GM19463 (cell line): ENCODE data around the gene TNK2.
A peak's percentile ranks its signal among the peaks of the same experiment; 100 is the strongest.
"Not testable (repeated sequence)": the region's sequence is repeated elsewhere in the genome, so short reads cannot be mapped to it uniquely, and the experiment has no call there.

ENCODE experiments used
- ATAC-seq: cut with Tn5 transposase; IDR thresholded peaks from one replicate; pipeline ENCODE4 v1.9.1; 2021; ENCODE audit warnings: mild to moderate bottlenecking, moderate library complexity; ENCODE audit not compliant: unreplicated experiment

TNK2 gene

DNA sequence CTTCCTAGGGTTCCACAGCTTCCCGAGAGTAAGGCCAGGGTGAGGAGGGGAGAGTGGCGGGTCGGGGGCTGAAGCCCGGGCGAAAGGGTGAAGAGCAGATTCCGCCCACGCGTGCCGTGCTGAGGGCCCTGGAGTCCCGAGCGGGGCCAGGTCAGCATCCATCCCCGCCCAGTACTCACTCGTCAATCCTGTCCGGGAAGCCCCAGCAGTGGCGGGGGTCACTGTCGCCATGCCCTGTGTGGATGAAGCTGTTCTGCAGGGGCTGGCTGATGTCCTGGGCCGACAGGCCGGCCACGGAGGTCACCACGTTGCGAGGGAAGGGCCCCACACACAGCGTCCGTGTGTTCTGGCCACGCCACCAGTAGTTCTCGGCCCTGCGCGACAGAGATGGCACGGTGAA is 36.3 kb downstream of the TNK2 start:
- no peak for ATAC-seq

DNA sequence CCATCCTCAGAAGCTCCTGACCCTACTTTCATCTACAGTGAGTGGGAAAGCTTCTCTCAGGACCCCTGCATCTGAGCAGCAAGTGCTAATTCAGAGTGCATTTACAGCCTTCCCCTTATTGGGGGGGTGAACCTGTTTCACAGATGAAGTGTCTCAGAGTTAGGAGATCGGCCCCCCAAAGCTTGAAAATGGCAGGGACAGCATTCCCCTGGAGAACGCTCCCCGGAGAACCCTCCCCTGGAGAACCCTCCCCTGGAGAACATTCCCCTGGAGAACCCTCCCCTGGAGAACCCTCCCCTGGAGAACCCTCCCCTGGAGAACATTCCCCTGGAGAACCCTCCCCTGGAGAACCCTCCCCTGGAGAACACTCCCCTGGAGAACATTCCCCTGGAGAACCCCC is 36.7 kb downstream of the TNK2 start:
- ATAC-seq, result not testable (repeated sequence)

DNA sequence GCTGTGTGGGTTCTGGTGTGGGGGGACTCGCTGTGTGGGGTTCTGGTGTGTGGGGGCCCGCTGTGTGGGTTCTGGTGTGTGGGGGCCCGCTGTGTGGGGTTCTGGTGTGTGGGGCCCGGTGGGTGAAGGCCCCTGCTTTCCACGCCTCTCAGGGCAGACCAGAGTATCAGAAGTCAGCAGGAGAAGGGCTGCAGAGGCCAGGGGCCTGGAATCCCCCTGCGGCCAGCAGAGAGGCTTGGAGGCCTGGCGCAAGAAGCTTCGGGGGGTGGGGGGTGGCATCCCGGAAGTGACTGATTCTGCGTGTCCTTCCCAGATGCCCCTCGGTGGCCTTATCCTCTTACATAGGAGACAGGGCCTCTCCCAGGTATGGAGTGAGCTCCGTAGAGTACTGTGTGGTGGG is 37.4 kb downstream of the TNK2 start:
- no peak for ATAC-seq

DNA sequence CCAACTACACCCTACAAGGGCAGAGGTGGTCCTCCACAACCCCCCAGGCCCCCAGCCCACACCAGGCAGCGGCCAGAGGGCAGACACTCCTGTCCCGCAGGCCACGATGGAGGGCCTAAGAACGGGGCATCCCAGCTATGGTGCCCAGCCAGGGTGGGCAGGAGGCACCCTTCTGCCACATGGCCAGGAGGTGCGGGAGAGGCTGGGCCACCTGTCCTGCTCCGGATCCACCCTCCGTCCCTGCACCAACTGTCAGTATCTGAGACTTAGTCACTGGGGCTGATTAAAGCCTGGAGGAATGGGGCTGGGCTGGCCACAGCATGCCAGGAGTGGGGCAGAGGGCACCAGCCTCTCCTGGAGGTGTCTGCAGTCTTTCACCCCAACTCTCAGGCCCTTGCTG is 37.9 kb downstream of the TNK2 start:
- no peak for ATAC-seq

DNA sequence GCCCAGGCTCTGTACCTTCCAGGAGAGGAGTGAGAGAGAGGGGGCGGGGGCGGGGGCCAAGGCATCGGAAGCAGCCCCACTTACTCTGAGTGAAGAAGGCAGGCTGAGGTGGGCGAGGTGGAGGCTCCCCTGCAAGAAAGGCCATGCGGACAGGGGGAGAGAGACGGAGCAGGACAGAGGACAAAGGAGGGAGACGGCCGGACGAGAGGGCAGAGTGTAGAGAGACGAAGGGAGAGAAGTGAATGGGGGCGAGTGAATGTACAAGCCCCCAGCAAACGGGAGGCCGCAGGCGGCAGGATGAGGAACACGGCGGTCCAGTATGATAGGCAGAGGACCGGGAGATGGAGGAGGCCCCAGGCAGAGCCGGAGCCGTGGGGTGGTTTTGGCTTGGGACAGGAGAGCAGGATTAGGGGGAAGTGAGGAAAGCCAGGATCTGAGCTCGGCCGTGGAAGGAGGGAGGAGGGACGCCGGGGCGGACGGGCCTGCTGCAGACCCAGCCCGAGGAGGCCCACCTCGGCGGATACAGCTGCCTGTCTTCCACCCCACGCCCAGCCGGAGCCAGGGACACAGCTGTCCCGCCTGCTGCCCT is 38.8 kb downstream of the TNK2 start:
- no peak for ATAC-seq

DNA sequence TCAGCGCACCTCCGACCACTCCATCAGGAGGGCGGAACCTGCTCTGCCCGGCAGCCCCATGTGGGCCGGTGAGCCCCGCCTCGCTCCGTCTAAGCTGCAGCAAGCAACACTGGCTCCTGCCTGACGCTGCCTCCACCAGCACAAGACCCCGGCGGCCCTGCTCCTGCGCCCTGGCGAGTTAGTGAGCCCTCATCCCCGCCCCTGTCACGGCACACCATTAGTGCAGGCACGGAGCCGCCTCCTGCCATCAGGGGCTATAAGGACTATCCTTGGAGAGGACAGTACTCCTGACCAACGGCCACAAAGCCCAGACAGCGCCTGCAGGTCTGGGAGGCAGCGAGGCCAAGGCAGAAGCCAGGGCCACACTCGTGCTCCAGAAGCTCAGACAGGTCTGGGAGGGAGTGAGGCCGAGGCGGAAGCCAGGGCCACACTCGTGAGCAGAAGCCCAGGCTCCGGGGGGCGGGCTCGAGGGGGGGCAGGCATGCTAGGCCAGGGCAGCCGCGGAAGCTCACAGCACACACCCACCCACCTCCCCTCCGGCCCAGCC is 39.4 kb downstream of the TNK2 start:
- ATAC-seq, result no peak

DNA sequence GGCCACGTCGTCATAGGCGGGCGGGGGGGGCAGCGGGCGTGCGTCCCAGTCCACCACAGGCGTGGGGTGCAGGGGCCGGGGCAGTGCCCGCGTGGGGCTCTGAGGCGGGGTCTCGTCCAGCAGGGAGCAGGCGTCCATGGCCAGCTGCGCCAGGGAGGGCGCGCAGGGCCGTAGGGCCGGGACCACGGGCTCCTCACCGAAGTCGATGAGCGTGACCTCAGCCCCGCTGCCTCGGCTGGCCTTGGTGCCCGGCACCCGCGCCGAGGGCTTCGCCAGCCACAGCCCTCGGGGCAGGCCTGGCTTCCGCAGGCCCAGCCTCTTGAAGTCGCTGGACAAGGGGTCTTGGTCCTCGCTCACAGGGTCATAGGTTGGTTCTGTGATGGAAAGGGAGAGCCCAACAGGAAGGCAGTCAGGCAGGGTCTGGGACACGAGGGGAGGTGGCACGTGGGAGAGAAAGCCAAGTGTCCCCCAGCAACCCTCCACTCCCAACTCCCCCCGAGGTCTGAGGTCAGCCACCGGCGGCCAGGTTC is 40.0 kb downstream of the TNK2 start:
- ATAC-seq, result no peak

DNA sequence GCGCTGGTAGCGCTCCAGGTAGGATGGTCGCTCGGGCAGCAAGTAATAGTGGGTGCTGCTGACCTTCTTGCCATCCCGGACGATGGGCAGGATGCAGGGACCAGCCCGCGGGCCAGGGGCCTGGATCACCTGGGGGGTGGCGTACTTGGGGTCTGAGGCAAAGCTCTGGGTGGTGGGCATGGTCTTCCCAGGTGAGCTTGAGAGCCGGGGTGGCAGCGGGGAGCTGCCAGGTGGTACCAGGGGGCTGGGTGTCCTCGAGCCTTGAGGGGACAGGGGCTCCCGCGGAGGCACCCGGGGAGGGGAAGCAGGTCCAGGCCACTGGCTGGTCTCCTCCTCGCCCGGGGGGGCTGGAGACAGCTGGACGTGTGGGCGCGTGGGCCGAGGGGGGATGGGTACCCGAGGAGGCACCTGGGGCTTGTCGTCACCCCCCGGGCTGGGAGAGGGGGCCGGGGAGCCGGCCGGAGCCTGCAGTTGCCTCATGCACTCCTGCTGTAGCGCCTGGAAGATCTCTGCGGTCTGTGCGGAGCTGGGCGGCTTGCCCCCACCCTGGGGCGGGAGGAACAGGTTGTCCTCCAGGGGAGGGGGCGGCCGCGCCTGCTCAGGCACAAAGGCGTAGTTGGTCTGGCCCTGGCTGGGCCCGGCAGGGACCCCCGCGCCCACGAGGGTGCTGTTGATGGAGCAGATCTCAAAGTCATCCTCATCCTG is 40.6 kb downstream of the TNK2 start:
- ATAC-seq, result no peak

DNA sequence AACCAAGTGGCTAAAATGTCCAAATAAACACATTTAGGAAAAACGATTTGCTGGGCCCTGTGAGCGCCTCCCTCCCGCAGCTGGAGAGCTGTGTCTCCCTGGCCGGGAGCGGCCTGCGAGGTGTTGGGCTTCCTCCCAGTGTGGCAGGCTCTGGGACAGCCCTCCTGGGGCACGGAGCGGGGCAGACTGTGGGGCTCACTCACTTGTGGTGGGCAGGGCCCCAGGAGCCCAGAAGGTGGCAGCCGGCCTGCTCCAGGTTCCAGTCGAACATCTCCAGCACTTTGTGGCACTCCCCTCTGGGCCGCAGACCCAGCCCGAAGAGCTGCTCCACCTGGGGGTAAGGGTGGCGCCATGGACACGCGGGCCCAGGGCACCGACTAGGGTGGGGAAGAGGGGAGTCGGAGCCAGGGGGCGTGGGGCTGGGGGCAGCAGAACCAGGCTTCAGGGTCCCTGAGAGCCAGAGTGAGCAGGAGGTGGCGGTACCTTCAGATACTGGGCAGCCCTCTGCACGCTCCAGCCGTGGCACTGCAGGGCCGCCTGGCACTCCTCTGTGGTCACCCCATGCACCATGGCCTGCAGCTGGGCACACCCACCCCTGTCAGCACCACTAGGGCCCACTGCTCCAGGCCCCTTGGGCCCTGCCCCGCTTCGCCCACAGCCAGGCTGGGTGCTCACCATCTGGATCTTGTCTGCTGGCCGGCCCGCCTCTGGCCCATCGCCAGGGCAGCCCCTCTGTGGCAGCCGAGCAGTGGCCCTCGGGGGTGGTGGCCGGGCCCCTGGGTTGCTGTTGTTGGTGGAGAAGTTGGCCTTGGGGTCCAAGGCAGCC is 41.5 kb downstream of the TNK2 start:
- no peak for ATAC-seq

DNA sequence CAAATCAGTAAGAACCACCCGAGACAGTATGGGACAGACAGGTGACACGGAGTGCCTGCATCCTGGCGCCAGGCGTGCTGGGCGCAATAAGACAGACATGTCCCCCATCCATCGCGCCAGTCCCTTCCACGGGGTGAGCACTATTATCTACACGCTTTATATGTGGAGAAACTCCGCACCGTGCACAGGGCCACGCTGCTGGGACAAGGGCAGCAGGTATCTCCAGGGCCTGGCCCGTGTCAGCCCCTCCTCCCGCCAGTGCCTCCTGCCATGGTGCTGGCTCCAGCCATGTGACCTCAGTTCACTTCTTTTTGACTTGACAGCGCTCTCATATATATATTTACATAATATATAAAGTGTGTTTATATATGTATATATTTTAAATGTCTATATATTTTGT is 42.6 kb downstream of the TNK2 start:
- ATAC-seq, result no peak

DNA sequence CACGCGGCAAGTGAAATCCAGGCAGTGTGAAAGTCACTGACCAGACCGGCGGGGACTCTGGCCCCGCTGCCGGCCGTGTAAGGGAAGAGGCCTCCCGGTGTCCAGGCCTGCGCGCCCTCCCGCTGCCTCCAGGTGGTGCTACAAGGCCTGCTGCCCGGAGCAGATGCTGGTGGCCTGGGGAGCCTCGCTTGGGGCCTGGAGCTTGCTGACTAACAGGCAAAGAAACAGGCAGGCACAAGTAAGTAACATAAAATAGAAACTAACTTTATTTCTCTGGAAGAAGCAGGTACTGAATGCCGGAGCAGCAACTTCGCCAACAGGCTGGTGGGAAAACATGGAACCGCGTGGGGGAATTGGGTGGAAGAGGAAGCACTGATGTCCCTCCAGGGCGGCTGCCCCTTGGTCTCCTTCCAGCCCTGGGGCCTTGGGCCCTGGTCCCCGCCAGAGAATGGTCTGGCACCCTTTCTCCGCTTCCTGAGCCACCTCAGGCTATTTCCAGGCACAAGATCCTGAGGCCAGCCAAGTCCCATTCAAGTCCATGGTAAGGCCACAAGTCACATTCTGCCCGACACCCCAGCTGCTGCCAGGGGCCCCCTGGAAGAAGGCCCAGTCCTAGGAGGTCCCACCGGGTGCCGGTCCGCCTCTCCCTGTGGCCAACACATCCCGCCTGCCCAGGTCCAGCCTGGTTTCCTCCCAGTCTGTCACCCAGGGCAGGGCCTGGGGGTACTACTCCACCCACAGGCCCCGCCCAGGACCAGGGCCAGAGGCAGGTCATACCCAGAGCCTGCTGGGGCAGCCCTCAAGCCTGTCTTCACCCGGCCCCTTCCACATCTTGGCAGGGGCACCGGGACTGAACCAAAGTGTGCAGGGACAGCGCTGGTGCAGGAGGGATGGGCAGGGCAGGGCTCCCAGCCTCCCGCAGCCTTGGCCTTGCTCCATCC is 45.0 kb downstream of the TNK2 start:
- ATAC-seq, result peak; percentile 65

DNA sequence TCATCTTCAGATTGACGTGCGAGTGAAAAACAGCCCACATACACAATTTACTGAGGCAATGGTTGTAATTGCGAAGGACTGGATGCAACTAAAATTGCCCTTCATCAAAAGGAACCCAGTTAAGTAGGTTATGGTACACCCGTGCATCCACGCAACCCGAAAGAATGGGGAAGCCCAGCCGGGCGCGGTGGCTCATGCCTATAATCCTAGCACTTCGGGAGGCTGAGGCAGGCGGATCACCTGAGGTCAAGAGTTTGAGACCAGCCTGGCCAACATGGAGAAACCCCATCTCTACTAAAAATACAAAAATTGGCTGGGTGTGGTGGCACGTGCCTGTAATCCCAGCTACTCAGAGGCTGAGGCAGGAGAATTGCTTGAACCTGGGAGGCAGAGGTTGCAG is 46.0 kb downstream of the TNK2 start:
- ATAC-seq, result not testable (repeated sequence)

DNA sequence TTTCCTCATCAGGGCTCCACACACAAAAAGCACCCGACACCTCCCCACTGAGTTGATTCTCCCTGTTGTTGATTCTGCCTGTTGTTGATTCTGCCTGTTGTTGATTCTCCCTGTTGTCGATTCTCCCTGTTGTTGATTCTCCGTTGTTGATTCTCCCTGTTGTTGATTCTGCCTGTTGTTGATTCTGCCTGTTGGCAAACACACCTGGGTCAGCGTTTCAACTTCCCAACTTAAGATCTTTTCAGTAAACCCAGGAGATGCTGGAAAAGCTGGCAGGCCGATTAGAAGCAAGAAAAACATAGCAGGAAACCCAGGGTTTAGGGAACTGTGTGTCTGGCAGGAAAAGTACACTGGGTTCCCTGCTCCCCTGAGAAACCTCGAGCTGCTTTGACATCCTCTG is 47.9 kb downstream of the TNK2 start:
- no peak for ATAC-seq

DNA sequence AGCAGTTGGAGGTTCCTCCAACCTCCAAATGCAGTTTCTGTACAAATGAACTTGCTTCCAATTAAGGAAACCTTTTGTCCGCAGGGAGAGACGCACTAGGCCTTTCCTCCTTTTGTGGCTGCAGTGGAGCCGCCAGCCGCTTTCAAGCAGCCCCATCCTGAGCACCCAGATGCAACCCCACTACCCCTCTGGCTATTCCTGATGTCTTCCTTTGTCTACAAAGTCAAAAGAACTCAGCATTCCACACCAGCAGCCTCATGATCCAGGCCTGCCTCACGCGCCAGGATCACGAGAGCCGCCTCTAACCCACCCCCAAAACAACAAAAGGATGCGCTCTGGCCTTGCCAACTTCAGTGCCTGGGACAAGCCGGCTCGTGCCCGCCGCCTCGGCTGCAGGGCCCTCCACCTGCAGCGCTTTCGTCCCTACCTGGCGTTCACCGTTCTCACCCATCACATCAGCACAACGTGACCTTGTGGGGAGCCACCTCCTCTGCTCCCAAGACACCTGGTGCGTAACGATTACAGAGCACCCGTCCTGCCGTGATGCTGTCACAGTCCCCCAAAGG is 48.4 kb downstream of the TNK2 start:
- ATAC-seq, result no peak

DNA sequence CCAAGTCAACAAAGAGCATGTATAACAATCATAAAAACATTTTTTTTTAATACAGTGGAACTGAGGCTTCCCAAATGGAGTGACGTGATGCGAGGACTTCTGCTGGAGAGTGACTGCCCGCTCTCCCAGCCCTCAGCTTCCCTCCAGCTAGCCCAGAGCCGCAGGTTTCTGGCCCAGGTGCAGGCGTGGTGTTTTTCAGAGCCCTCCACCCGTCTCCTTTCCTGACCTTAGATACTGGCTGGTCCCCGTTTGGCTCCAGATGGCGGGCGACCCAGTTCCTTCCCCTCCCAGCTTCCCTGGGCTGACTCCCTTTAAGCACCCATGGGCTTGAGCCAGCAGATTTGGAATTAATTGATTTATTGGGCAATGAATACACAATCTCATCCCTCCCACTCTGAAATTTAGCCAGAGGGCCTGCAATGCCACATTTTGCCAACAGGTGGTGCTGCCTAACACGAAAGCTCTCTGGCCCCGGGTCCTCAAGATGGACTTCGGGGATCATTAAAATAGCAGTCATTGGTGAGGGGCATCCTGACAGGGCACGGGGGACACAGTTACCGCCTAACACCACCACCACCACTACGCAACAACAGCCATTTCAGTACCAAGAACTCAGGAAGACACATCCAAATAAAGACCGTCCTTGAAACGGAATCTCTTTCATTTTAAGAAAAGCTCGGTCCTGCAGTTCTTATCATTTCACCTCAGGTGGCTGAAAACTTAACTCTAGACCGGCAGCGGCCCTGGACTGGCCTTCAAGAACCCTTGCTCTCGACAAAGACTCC is 49.1 kb downstream of the TNK2 start:
- no peak for ATAC-seq

DNA sequence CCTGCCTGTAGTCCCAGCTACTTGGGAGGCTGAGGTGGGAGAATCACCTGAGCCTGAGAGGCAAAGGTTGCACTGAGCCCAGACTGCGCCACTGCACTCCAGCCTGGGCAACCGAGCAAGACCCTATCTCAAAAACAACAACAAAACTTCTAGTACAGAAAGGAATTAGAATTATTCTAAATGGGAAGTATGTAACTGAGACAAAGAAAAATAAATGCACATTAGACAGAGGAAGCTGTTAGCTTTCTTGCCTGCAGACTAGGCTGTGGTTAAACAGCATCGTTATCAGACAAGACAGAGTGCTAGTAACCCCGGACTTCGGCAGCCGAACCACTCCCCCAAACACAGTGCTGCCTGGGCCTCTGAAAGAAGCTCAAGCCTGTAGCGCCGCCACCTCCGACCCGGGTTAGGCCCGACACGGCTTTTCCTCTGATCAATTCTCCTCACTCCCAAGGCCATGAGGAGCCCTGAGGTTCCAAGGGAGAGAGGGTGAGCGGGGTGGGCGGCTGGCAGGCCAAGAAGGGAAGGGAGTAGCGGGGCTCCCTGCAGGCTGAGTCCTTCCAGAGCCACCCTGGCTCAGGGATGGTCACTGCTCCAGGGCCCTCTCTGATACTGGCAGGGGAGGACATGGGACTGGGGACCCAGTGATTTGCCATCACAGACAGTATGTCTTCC is 51.8 kb downstream of the TNK2 start:
- ATAC-seq, result no peak

DNA sequence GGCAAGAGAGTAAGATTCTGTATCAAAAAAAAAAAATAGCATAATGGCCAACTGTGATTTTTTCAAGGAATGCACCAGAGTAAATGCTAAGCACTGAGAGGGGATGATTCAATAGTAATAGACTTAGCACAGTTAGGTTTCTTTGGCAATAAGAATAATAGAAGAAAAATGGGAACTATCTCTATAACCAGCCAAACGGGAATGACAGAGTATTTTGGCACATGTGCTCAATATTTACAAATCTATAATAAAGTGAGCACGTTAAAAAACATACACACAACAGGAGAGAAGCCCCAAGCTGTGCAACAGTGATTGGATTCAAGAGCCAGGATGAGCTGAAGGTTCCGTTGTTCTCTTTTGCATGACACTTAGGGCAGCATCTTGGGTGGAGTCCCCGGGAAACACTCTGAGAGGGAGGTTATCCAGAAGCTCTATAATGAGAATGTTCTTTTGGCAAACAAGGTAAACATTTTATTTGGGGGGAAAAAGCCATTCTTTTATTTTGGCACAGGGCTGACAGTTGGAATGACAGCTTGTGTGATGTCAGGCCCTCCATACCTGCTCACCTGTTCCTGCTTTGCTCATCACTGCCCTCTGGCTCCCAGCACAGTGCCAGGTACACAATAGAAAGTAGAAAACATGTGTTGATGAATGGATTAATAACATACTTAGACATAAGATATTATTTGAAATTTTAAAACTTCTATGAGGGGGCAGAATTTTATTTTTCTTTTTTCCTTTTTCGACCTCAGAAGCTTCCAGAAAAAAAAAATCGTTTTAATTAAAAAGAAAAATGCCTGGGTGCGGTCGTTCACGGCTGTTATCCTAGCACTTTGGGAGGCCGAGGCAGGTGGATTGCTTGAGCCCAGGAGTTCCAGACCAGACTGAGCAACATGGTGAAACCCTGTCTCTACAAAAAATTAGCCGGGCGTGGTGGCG is 52.6 kb downstream of the TNK2 start:
- no peak for ATAC-seq
